MM.1S (cell line): ENCODE measurements around the gene KRT38.

Experiments
- DNase-seq: peaks from one replicate; pipeline ENCODE4 v3.0.0-alpha.2; 2015
- H2AFZ ChIP-seq: fragments of 300-600 bp; sonication (generic); 2 replicates; pipeline ENCODE4 v1.6.0; 2016; ENCODE audit warnings: antibody characterized with exemption, low read length
- H3F3A ChIP-seq: fragments of 300-600 bp; sonication (generic); 2 replicates; pipeline ENCODE4 v1.6.1; 2016; ENCODE audit warnings: mild to moderate bottlenecking, antibody characterized with exemption, low read length, moderate library complexity, mixed read lengths; ENCODE audit not compliant: insufficient read depth
- H3K27ac ChIP-seq: fragments of 300-600 bp; sonication (generic); 2 replicates; pipeline ENCODE4 v1.5.1; 2016; ENCODE audit warnings: mild to moderate bottlenecking, low read length
- H3K27me3 ChIP-seq: fragments of 300-600 bp; sonication (generic); replicated peaks from 2 replicates; pipeline ENCODE4 v1.6.0; 2016; ENCODE audit warnings: low read length; ENCODE audit not compliant: insufficient read depth
- H3K36me3 ChIP-seq: fragments of 300-600 bp; sonication (generic); replicated peaks from 2 replicates; pipeline ENCODE4 v1.6.1; 2016; ENCODE audit warnings: mild to moderate bottlenecking, low read length, mixed read lengths; ENCODE audit not compliant: insufficient read depth
- H3K4me1 ChIP-seq: fragments of 300-600 bp; sonication (generic); 2 replicates; pipeline ENCODE4 v1.6.1; 2016; ENCODE audit warnings: low read length, mixed read lengths
- H3K4me2 ChIP-seq: fragments of 300-600 bp; sonication (generic); 2 replicates; pipeline ENCODE4 v1.6.0; 2016; ENCODE audit warnings: low read depth, low read length
- H3K4me3 ChIP-seq: fragments of 300-600 bp; sonication (generic); 2 replicates; pipeline ENCODE4 v1.5.1; 2016; ENCODE audit warnings: low read length, mixed read lengths
- H3K79me2 ChIP-seq: fragments of 300-600 bp; sonication (generic); 2 replicates; pipeline ENCODE4 v1.6.1; 2016; ENCODE audit warnings: mixed run types, low read length, mixed read lengths
- H3K9ac ChIP-seq: fragments of 300-600 bp; sonication (generic); 2 replicates; pipeline ENCODE4 v1.6.1; 2016; ENCODE audit warnings: low read length, mixed read lengths
- H3K9me2 ChIP-seq: fragments of 300-600 bp; sonication (generic); replicated peaks from 2 replicates; pipeline ENCODE4 v1.6.1; 2016; ENCODE audit warnings: mild to moderate bottlenecking, low read length, mixed read lengths; ENCODE audit not compliant: insufficient read depth
- H3K9me3 ChIP-seq: fragments of 300-600 bp; sonication (generic); replicated peaks from 2 replicates; pipeline ENCODE4 v1.6.1; 2016; ENCODE audit warnings: mild to moderate bottlenecking, low read length, mixed read lengths; ENCODE audit not compliant: insufficient read depth
- H4K20me1 ChIP-seq: fragments of 300-600 bp; sonication (generic); 2 replicates; pipeline ENCODE4 v1.6.1; 2016; ENCODE audit warnings: mild to moderate bottlenecking, low read length, moderate library complexity, mixed read lengths; ENCODE audit not compliant: insufficient read depth
- EZH2 ChIP-seq: fragments of 300-600 bp; sonication (generic); optimal IDR thresholded peaks from 2 replicates; pipeline ENCODE3; 2017; ENCODE audit warnings: low read depth, mild to moderate bottlenecking, antibody characterized with exemption, low read length, mixed read lengths
- EZH2phosphoT487 ChIP-seq: fragments of 300-600 bp; sonication (generic); IDR thresholded peaks from 2 replicates; pipeline ENCODE4 v1.6.1; 2018; ENCODE audit warnings: antibody characterized with exemption, low read length
- TF ChIP-seq, protein P1 (sequence below): fragments of 300-600 bp; sonication (generic); IDR thresholded peaks from 2 replicates; pipeline ENCODE4 v1.5.1; 2016; ENCODE audit warnings: antibody characterized with exemption, low read length, mixed read lengths

Gene KRT38

DNA sequence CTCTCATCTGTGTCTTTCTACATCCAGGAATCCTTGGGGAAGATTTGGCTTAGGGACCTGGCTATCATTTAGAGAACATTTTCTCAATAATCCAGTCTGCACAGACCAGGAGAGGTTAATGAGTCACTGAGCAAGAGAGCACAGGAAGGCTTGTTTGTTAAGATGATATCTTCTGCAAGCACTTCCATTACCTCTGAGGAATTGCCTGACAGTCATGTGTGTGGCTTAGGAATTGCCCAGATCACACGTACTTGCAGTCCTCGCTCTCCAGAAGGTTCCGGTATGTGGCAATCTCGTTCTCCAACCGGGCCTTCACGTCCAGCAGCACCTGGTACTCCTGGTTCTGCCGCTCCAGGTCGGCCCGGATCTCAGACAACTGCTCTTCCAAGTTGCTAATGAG, 19.7 kb downstream of the KRT38 start:
- Histone ChIP-seq H4K20me1 (no peaks in the 10 kb centered on the region), H2AFZ (no peak overlapping the region), H3K9me2 (no peaks in the 10 kb centered on the region), H3K9ac (no peak overlapping the region), H3K4me1 (no peaks in the 10 kb centered on the region), H3K27ac (no peak overlapping the region), H3K27me3 (no peaks in the 10 kb centered on the region), H3F3A (no peaks in the 10 kb centered on the region), H3K4me3 (no peak overlapping the region), H3K36me3 (no peaks in the 10 kb centered on the region), H3K79me2 (no peaks in the 10 kb centered on the region), H3K9me3 (no peaks in the 10 kb centered on the region), H3K4me2 (no peak overlapping the region)
- no peak for DNase-seq
- TF ChIP-seq EZH2 (no peak), EZH2phosphoT487 (no peak)
- TF ChIP-seq, protein P1, sequence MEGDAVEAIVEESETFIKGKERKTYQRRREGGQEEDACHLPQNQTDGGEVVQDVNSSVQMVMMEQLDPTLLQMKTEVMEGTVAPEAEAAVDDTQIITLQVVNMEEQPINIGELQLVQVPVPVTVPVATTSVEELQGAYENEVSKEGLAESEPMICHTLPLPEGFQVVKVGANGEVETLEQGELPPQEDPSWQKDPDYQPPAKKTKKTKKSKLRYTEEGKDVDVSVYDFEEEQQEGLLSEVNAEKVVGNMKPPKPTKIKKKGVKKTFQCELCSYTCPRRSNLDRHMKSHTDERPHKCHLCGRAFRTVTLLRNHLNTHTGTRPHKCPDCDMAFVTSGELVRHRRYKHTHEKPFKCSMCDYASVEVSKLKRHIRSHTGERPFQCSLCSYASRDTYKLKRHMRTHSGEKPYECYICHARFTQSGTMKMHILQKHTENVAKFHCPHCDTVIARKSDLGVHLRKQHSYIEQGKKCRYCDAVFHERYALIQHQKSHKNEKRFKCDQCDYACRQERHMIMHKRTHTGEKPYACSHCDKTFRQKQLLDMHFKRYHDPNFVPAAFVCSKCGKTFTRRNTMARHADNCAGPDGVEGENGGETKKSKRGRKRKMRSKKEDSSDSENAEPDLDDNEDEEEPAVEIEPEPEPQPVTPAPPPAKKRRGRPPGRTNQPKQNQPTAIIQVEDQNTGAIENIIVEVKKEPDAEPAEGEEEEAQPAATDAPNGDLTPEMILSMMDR = no peak

DNA sequence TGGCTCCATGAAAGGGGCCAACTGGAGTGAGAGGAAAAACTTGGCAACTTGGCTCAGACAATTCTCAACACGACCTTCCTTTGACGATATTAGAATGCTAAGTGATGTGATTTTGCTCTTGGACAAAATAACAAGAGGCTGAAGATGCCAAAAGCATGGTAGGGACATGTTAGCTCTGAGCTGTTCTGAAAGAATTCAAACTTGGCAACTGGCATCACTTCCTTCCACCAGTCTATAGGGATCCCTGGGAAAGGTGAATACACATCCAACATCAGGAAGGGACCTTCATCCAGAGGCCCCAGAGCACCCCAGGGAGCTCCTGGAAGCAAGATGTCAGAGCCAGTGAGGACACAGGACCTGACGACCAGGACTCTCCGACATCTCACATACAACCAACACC, 20.6 kb downstream of the KRT38 start:
- Histone ChIP-seq H3K27ac (no peak overlapping the region), H3K36me3 (no peaks in the 10 kb centered on the region), H3K79me2 (no peaks in the 10 kb centered on the region), H4K20me1 (no peaks in the 10 kb centered on the region), H3F3A (no peaks in the 10 kb centered on the region), H3K9me2 (no peaks in the 10 kb centered on the region), H3K4me2 (no peak overlapping the region), H3K27me3 (no peaks in the 10 kb centered on the region), H3K9ac (no peak overlapping the region), H2AFZ (no peak overlapping the region), H3K4me1 (no peaks in the 10 kb centered on the region), H3K4me3 (no peak overlapping the region), H3K9me3 (no peaks in the 10 kb centered on the region)
- TF ChIP-seq EZH2phosphoT487 = no peak
- no peak for TF ChIP-seq EZH2
- TF ChIP-seq, protein P1 = no peak
- DNase-seq = no peak

DNA sequence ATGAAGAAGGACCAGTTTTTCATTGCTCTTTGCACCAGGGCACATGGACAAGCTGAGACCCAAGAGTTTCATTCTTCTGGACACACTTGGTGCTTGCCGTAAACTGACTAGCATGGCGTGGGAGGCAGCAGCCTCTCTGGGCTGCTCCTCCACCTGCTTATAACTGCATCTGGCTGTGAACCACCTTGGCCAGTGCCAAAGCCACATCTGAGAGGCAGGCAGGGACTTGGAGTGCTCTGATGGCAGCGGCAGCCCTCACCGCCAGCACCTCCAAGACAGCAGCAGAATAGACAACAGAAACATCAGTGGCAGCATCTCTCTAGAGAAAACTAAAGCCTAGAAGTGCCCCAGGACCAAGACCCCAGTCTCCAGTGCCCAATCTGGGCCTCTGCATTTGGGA, 21.1 kb downstream of the KRT38 start:
- H3K36me3 ChIP-seq = no peaks in the 10 kb centered on the region
- H3K9ac ChIP-seq = no peak overlapping the region
- H4K20me1 ChIP-seq = no peaks in the 10 kb centered on the region
- H3K27me3 ChIP-seq = no peaks in the 10 kb centered on the region
- H3K4me2 ChIP-seq = no peak overlapping the region
- no peak for TF ChIP-seq EZH2phosphoT487
- no peak for TF ChIP-seq EZH2
- TF ChIP-seq, protein P1 = no peak
- H3K4me3 ChIP-seq = no peak overlapping the region
- no peak for DNase-seq
- H3K9me2 ChIP-seq = no peaks in the 10 kb centered on the region
- H3F3A ChIP-seq = no peaks in the 10 kb centered on the region
- no peaks in the 10 kb centered on the region for H3K9me3 ChIP-seq
- no peak overlapping the region for H2AFZ ChIP-seq
- no peaks in the 10 kb centered on the region for H3K4me1 ChIP-seq
- H3K27ac ChIP-seq = no peak overlapping the region
- H3K79me2 ChIP-seq = no peaks in the 10 kb centered on the region
